BLaER1 treated with 17β-estradiol and CSF1 and Interleukin-3, amounts not matched to agents 10 nM and 100 nM (cell line): ENCODE results near the gene WWC2.

Experiments
- H3K27ac ChIP-seq, 11 experiments: shearing (Covaris generic); formaldehyde crosslinking; 2 replicates each; pipeline ENCODE4 v1.8.1; 2022
- H3K27me3 ChIP-seq, 11 experiments: shearing (Covaris generic); formaldehyde crosslinking; 2 replicates each; pipeline ENCODE4 v1.8.1; 2022
- H3K36me3 ChIP-seq, 11 experiments: shearing (Covaris generic); formaldehyde crosslinking; 2 replicates each; pipeline ENCODE4 v1.8.1; 2022
- H3K4me1 ChIP-seq, 10 experiments: shearing (Covaris generic); formaldehyde crosslinking; 2 replicates each; pipeline ENCODE4 v1.8.1; 2022
- H3K4me2 ChIP-seq, 11 experiments: shearing (Covaris generic); formaldehyde crosslinking; 2 replicates each; pipeline ENCODE4 v1.8.1; 2022
- H3K4me3 ChIP-seq, 10 experiments: shearing (Covaris generic); formaldehyde crosslinking; 2 replicates each; pipeline ENCODE4 v1.8.1; 2022
- H3K9ac ChIP-seq, 11 experiments: shearing (Covaris generic); formaldehyde crosslinking; 2 replicates each; pipeline ENCODE4 v1.8.1; 2022
- H3K9me3 ChIP-seq, 11 experiments: shearing (Covaris generic); formaldehyde crosslinking; replicated peaks in 1 of 11; 2 replicates each; pipeline ENCODE4 v1.8.1; 2022
- H4K20me1 ChIP-seq, 11 experiments: shearing (Covaris generic); formaldehyde crosslinking; 2 replicates each; pipeline ENCODE4 v1.8.1; 2022
- Cebpa-rat ChIP-seq, 11 experiments: shearing (Covaris generic); IDR thresholded peaks; 2 replicates each; pipeline ENCODE4 v1.8.1; 2022

Gene WWC2

GRCh38 chr4:183204793-183205192, 105.7 kb downstream of the WWC2 start:
- no peak overlapping the region for H3K9ac ChIP-seq
- peaks cover 0 to 4% (median 0%) of the 10 kb centered on the region in 11 experiments; a peak in 1 of 22 replicates for H3K9me3 ChIP-seq
- no peak overlapping the region for H3K4me3 ChIP-seq
- peaks cover 0 to 6% (median 0%) of the 10 kb centered on the region in 10 experiments; a peak in 3 of 20 replicates for H3K4me1 ChIP-seq
- no peak overlapping the region for H3K27ac ChIP-seq
- no peak for TF ChIP-seq Cebpa-rat (IDR thresholded peaks at IDR 0.05)
- H3K4me2 ChIP-seq = no peak overlapping the region
- H4K20me1 ChIP-seq = peaks cover 0 to 7% (median 0%) of the 10 kb centered on the region in 11 experiments; a peak in 3 of 22 replicates
- H3K36me3 ChIP-seq = peaks cover 0 to 27% (median 9%) of the 10 kb centered on the region in 11 experiments; a peak in 9 of 22 replicates
- H3K27me3 ChIP-seq = no peaks in the 10 kb centered on the region

DNA sequence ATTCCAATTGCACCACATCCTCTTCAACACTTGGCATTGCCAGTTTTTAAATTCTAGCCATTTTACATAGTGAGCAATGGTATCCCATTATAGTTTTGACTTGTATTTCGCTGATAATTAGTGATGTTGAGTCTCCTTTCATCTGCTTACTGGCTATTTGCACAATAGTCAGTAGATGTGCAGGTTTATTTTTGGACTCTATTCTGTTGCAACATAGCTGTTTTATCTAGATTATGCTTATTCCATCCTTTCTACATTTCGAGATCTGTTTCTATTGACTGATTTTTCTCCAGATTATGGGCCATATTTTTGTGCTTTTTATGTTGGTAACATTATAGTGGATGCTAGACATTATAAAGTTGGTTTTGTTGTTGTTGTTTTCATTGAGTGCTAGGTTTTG, 106.1 kb downstream of the WWC2 start:
- Histone ChIP-seq H3K27ac (no peak overlapping the region), H3K36me3 (peaks cover 0 to 31% (median 11%) of the 10 kb centered on the region in 11 experiments; a peak in 9 of 22 replicates), H3K4me2 (no peak overlapping the region), H3K9ac (no peak overlapping the region), H3K9me3 (peaks cover 0 to 5% (median 0%) of the 10 kb centered on the region in 11 experiments; a peak in 1 of 22 replicates), H3K4me1 (peaks cover 0 to 6% (median 0%) of the 10 kb centered on the region in 10 experiments; a peak in 3 of 20 replicates), H3K27me3 (no peaks in the 10 kb centered on the region), H4K20me1 (peaks cover 0 to 7% (median 0%) of the 10 kb centered on the region in 11 experiments; a peak in 3 of 22 replicates), H3K4me3 (no peak overlapping the region)
- no peak for TF ChIP-seq Cebpa-rat (IDR thresholded peaks at IDR 0.05)

DNA sequence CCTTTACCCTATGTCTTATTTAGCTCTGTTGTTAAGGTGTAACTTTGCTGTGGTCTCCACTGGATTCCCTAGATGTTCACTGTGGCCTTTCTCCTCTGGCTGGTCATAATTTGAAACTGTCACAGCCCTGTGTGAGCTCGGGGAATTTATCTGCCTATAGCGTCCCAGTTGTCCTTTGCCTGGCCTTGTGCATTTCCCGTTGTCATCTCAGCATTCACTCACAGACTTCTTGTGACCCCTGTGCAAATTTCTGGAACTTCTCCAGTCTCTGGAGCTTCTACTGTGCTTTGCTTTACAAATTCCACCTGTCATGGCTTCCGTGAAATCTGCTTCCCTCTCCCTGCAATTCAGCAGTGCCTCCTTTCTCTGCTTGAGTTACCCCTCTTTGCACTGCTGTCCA, 106.7 kb downstream of the WWC2 start:
- Histone ChIP-seq H3K36me3 (peaks cover 0 to 35% (median 11%) of the 10 kb centered on the region in 11 experiments; a peak in 9 of 22 replicates), H3K4me1 (peaks cover 0 to 6% (median 0%) of the 10 kb centered on the region in 10 experiments; a peak in 3 of 20 replicates), H3K4me2 (no peak overlapping the region), H3K4me3 (no peak overlapping the region), H3K27me3 (no peaks in the 10 kb centered on the region), H3K27ac (no peak overlapping the region), H3K9me3 (peaks cover 0 to 5% (median 0%) of the 10 kb centered on the region in 11 experiments; a peak in 1 of 22 replicates), H3K9ac (no peak overlapping the region), H4K20me1 (peaks cover 0 to 7% (median 0%) of the 10 kb centered on the region in 11 experiments; a peak in 2 of 22 replicates)
- no peak for TF ChIP-seq Cebpa-rat (IDR thresholded peaks at IDR 0.05)

DNA sequence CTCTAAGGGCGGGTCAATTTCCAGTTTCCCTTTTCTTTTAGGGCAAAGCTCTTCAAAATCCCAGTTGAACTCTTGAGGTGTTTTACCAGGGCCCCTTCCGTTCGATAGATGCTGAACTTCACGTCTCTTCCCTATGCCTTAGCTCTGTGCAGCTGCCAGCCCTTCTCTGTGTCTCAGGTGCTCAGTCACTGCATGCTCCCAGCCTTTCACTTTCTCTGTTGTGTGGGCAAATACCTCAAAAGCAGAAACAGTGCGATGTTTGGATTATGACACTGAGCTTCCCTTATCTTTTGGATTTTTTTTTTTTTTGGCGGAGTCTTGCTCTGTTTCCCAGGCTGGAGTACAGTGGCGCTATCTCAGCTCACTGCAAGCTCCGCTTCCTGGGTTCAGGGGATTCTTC, 112.5 kb downstream of the WWC2 start:
- Histone ChIP-seq H3K27ac (no peak overlapping the region), H3K4me3 (no peak overlapping the region), H4K20me1 (peaks cover 0 to 5% (median 0%) of the 10 kb centered on the region in 11 experiments; a peak in 1 of 22 replicates), H3K9me3 (0 out of 22 replicates have a peak, but pooled peaks cover 0 to 5% (median 0%) of the 10 kb centered on the region in 11 experiments), H3K27me3 (no peaks in the 10 kb centered on the region), H3K36me3 (peaks cover 0 to 40% (median 9%) of the 10 kb centered on the region in 11 experiments; a peak in 9 of 22 replicates), H3K4me2 (no peak overlapping the region), H3K4me1 (peaks cover 0 to 6% (median 0%) of the 10 kb centered on the region in 10 experiments; a peak in 3 of 20 replicates), H3K9ac (no peak overlapping the region)
- no peak for TF ChIP-seq Cebpa-rat (IDR thresholded peaks at IDR 0.05)

DNA sequence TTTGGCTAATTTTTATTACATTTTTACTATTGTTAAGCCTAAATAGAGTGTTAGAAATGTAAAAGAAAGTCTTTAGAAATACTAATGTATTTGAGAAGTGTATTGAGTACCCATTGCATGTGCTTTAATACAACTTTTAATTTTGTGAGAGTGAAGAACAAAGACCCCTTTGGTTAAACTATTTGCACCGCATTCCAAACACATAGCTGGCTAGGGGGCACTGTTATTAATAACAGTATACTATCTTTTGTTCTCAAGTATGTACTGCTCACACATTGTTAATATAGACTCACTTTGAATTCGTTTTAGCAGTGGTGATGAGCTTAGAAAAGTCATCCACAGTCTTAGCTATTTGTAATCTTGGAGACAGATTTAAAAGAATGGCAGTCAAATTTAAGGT, 114.9 kb downstream of the WWC2 start:
- H3K9ac ChIP-seq = no peak overlapping the region
- H3K36me3 ChIP-seq = peaks cover 0 to 33% (median 7%) of the 10 kb centered on the region in 11 experiments; a peak in 9 of 22 replicates
- 0 out of 22 replicates have a peak, but pooled peaks cover 0 to 5% (median 0%) of the 10 kb centered on the region in 11 experiments for H3K9me3 ChIP-seq
- TF ChIP-seq Cebpa-rat (IDR thresholded peaks at IDR 0.05) = no peak
- H3K4me3 ChIP-seq = no peak overlapping the region
- H3K27me3 ChIP-seq = no peaks in the 10 kb centered on the region
- no peak overlapping the region for H3K27ac ChIP-seq
- H4K20me1 ChIP-seq = no peaks in the 10 kb centered on the region
- no peak overlapping the region for H3K4me2 ChIP-seq
- H3K4me1 ChIP-seq = no peaks in the 10 kb centered on the region

GRCh38 chr4:183214912-183215488, 115.9 kb downstream of the WWC2 start:
- no peak for TF ChIP-seq Cebpa-rat (IDR thresholded peaks at IDR 0.05)
- no peak overlapping the region for H3K4me2 ChIP-seq
- peaks cover 0 to 26% (median 0%) of the 10 kb centered on the region in 11 experiments; a peak in 3 of 22 replicates for H3K36me3 ChIP-seq
- no peaks in the 10 kb centered on the region for H3K4me1 ChIP-seq
- no peaks in the 10 kb centered on the region for H4K20me1 ChIP-seq
- H3K27me3 ChIP-seq = no peaks in the 10 kb centered on the region
- no peak overlapping the region for H3K4me3 ChIP-seq
- H3K9me3 ChIP-seq = no peaks in the 10 kb centered on the region
- no peak overlapping the region for H3K9ac ChIP-seq
- no peak overlapping the region for H3K27ac ChIP-seq

DNA sequence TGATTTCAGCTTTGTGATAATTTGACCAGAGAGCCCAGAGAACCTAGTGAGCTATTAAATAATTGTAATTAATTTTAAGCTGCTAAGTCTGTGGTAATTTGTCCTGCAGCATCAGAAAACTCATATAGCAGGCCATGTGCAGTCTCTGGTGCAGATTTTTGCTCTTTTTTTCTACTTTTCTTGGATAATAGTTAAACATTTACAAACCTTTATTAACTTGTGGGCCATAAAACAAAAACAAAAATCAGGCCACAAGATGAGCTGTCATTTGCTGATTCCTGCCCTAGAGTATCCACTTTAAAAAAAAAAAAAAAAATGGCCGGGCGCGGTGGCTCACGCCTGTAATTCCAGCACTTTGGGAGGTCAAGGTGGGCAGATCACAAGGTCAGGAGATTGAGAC, 121.2 kb downstream of the WWC2 start:
- H3K36me3 ChIP-seq = peaks cover 0 to 11% (median 0%) of the 10 kb centered on the region in 11 experiments; a peak in 1 of 22 replicates
- H3K27me3 ChIP-seq = no peaks in the 10 kb centered on the region
- no peaks in the 10 kb centered on the region for H4K20me1 ChIP-seq
- H3K4me3 ChIP-seq = no peak overlapping the region
- no peak for TF ChIP-seq Cebpa-rat (IDR thresholded peaks at IDR 0.05)
- H3K4me1 ChIP-seq = no peaks in the 10 kb centered on the region
- no peak overlapping the region for H3K4me2 ChIP-seq
- H3K9me3 ChIP-seq = no peaks in the 10 kb centered on the region
- H3K9ac ChIP-seq = no peak overlapping the region
- H3K27ac ChIP-seq = no peak overlapping the region

GRCh38 chr4:183223053-183223452, 124.0 kb downstream of the WWC2 start:
- Histone ChIP-seq H3K4me1 (no peaks in the 10 kb centered on the region), H3K9me3 (no peaks in the 10 kb centered on the region), H3K4me2 (no peak overlapping the region), H4K20me1 (no peaks in the 10 kb centered on the region), H3K27me3 (no peaks in the 10 kb centered on the region), H3K9ac (no peak overlapping the region), H3K36me3 (peaks cover 0 to 18% (median 0%) of the 10 kb centered on the region in 11 experiments; a peak in 2 of 22 replicates), H3K27ac (no peak overlapping the region), H3K4me3 (no peak overlapping the region)
- TF ChIP-seq Cebpa-rat (IDR thresholded peaks at IDR 0.05) = no peak

GRCh38 chr4:183229397-183229796, 130.3 kb downstream of the WWC2 start:
- no peaks in the 10 kb centered on the region for H3K4me1 ChIP-seq
- H3K9me3 ChIP-seq = no peaks in the 10 kb centered on the region
- H3K9ac ChIP-seq = no peak overlapping the region
- H3K27me3 ChIP-seq = no peaks in the 10 kb centered on the region
- H3K36me3 ChIP-seq = peaks cover 0 to 16% (median 0%) of the 10 kb centered on the region in 11 experiments; a peak in 3 of 22 replicates
- no peak for TF ChIP-seq Cebpa-rat (IDR thresholded peaks at IDR 0.05)
- no peak overlapping the region for H3K4me2 ChIP-seq
- H3K27ac ChIP-seq = no peak overlapping the region
- no peaks in the 10 kb centered on the region for H4K20me1 ChIP-seq
- no peak overlapping the region for H3K4me3 ChIP-seq
